Choroid plexus epithelial cell (primary cell): ENCODE data around the gene GNLY.
A peak's percentile ranks its signal among the peaks of the same experiment; 100 is the strongest.

Experiments used
- DNase-seq: peaks from one replicate; pipeline ENCODE4 v3.0.0-alpha.2; 2010; ENCODE audit warnings: low read depth
- H3K4me3 ChIP-seq: 2 replicates; pipeline ENCODE4 v1.5.1; 2011; ENCODE audit warnings: low read depth, mild to moderate bottlenecking, control low read depth, low read length, moderate library complexity
- CTCF ChIP-seq: conservative IDR thresholded peaks from 2 replicates; pipeline ENCODE4 v1.5.1; 2011; ENCODE audit warnings: low read depth, mild to moderate bottlenecking, control low read depth, inconsistent platforms, low read length, moderate library complexity

Gene GNLY

GRCh38 chr2:85720533-85720932, 26.4 kb downstream of the GNLY start:
- no peak for TF ChIP-seq CTCF
- H3K4me3 ChIP-seq = no peak overlapping the region
- DNase-seq = no peak

GRCh38 chr2:85721641-85722040, 27.5 kb downstream of the GNLY start:
- no peak for DNase-seq
- TF ChIP-seq CTCF = no peak

GRCh38 chr2:85722519-85722918, 28.4 kb downstream of the GNLY start:
- TF ChIP-seq CTCF = no peak
- H3K4me3 ChIP-seq = no peak overlapping the region
- DNase-seq = no peak

More at GRCh38 chr2:85721641-85722040, 27.5 kb downstream of the GNLY start:
- H3K4me3 ChIP-seq = no peak overlapping the region

GRCh38 chr2:85723707-85724360, 29.7 kb downstream of the GNLY start:
- DNase-seq = peak; percentile 58
- no peak for TF ChIP-seq CTCF
- H3K4me3 ChIP-seq = no peak overlapping the region

- H3K4me3 ChIP-seq = no peak overlapping the region
- DNase-seq = no peak
- no peak for TF ChIP-seq CTCF
These were observed 30.6 kb downstream of the GNLY start for GRCh38 chr2:85724731-85725181.

GRCh38 chr2:85725451-85725850, 31.3 kb downstream of the GNLY start:
- no peak for DNase-seq
- H3K4me3 ChIP-seq = no peak overlapping the region
- no peak for TF ChIP-seq CTCF

GRCh38 chr2:85727798-85728197, 33.6 kb downstream of the GNLY start:
- H3K4me3 ChIP-seq = no peak overlapping the region
- TF ChIP-seq CTCF = no peak
- no peak for DNase-seq
